GM18868 (cell line): ENCODE results near the gene KCNIP1.

Source experiments
- ATAC-seq: cut with Tn5 transposase; IDR thresholded peaks from one replicate; pipeline ENCODE4 v1.9.1; 2021; ENCODE audit warnings: mild to moderate bottlenecking, moderate library complexity; ENCODE audit not compliant: unreplicated experiment

Gene KCNIP1

GRCh38 chr5:170626507-170627150, 122.8 kb downstream of the KCNIP1 start:
- ATAC-seq, result no peak

DNA sequence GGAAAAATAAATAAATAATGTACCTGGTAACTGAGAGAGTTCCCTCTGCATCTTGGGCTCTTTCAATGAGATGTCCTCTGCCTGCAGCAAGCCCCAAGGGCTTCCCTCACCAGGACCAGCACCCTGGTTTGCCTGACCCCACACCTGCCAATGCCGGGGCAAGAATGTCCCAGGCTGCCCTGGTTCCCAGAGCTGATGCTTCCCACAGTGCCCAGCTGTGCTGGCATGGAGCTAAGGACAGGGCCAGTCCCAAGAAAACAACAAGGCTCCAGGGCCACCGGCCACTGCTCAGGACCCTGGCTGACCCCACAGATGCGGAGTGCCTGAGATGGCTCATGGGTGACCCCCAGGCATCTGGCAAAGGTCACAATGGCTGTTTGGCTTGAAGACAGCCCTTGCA, 123.5 kb downstream of the KCNIP1 start:
- no peak for ATAC-seq

DNA sequence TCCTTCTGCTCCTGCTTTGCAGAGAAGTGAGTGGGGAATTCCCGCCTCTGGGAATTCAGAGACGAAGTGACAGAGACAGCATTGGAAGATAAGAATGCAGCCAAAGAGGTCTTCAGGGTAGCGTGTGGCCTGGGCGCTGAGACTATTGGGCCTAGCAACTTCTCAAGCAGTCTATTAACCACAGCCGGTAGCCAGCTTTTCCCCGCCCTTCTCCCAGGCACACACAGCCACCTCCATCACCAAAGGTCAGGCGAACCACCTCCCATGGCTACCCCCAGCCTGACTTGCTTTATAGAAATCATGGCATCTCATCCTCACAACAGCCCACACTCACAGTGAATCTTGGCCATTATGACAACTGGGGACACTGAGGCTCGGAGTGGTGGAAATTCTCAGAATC, 124.2 kb downstream of the KCNIP1 start:
- ATAC-seq, result no peak

GRCh38 chr5:170628691-170629565, 125.1 kb downstream of the KCNIP1 start:
- ATAC-seq, result no peak

GRCh38 chr5:170629566-170630175, 125.9 kb downstream of the KCNIP1 start:
- no peak for ATAC-seq

DNA sequence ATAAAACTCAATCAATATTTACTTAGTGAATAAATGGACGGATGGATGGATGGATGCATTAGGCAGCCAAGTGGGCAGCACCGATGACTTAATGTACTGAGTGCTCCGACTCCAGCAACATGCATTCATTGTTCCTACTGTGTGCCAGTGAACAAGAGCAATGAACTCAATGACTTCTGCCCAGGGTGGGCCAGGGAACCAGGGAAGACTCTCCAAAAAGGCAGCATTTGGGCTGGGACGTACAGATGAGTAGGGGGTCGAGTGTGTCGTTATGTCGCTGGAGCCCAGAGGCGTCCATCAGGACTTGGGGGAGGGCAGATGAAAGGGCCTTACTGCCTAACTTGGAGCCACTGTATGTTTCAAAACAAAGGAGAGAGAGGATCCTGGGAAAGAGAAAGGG, 126.4 kb downstream of the KCNIP1 start:
- ATAC-seq, result no peak

DNA sequence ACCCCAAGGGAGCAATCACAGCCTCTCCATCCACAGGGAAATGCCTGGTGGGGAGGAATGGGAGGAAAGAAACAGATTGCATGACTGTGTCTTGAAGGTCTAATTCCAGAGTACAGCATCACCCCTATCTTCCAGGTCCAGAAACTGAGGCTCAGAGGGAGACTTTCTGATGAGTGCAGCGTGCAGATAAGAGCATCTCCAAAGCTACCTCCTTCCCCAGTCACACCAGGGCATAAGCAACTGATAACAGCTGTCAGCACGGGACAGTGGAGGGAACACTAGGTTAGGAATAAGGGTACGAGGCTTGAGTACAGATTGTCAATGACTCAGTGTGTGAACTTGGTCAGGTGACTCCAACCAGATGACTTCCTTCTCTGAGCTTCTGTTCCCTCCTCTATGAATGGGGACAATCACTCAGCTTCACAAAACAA, 126.9 kb downstream of the KCNIP1 start:
- no peak for ATAC-seq

DNA sequence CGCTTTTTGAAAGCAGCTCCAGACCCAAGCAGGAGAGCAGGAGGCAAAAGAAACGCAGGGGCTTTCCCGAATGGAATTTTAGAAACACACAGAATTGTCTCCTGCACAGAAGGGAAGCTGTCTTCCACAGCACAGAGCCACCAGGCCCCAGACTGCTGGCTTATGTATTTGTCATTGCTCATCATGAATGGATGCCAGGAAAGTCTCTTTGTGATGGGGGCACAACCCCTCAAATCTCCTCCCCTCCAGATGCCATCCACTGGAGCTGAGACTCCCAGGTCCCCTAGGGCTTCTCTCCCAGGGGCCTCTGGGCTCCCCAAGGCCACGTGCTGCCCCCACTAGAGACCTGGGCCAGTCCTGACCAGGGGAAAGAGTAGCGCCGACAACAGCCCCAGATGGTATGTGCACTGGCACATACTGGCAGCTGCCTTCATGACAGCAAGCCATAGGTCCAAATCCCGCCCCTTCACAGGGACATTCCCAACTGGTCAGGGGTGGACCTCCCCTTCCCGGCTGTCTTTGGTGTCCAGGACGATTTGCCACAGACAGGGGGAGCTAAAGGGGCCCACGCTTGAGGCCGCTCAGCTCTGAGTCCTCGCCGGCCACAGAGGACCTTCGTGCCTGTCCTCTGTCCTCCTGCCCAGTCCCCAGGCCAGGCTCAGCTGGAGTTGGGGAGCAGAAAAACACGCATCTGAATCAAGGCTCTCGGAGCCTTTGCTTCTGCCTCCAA, 127.8 kb downstream of the KCNIP1 start:
- ATAC-seq, result no peak

DNA sequence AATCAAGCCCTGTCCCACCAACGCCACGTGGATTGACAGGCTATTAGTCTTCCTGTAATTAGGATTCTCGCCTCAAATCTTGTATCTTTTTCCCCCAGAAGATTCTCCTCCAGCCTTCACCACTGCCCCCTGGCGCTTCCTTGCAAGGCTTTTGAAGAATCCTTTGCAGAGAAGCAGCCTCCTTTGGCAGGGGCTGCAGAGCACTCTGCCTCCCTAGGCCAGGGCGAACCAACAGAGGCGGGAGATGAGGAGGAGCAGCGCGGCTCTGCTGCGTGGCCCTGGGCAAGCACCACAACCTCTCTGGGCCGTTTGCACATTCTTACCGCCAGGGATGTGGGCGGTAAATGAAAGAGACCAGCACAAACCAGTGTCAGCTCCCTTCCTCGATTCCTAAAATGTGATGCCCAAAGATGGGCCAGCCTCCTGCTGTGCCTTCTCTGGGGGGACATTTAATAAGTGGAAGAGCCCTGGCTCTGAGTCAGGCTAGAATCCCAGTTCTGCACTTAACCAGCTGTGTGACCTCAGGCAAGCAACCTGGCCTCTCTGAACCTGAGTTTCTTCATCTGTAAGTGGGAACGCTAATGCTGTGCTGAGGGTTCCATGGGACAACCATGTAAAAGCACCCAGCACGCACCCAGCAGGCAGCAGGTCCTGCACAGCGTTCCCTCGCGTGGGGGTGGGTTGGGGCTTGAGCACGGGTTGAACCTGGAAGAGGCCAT, 128.6 kb downstream of the KCNIP1 start:
- no peak for ATAC-seq

DNA sequence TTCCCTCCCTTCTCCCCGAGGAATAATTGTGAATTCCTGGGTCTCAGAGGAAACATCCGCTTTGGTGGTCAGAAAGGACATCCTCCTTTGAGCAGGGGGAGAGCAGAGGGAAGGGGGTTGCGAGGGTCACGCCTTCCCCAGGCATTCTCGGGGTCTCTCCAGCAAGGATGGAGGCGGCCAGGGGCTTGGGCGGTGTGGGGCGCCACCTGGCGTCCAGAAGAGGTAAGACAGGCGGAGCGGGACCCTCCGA, 129.1 kb downstream of the KCNIP1 start:
- ATAC-seq, result peak; percentile 62

- peak; percentile 17 for ATAC-seq
These were observed 129.6 kb downstream of the KCNIP1 start for GRCh38 chr5:170633235-170634081.

DNA sequence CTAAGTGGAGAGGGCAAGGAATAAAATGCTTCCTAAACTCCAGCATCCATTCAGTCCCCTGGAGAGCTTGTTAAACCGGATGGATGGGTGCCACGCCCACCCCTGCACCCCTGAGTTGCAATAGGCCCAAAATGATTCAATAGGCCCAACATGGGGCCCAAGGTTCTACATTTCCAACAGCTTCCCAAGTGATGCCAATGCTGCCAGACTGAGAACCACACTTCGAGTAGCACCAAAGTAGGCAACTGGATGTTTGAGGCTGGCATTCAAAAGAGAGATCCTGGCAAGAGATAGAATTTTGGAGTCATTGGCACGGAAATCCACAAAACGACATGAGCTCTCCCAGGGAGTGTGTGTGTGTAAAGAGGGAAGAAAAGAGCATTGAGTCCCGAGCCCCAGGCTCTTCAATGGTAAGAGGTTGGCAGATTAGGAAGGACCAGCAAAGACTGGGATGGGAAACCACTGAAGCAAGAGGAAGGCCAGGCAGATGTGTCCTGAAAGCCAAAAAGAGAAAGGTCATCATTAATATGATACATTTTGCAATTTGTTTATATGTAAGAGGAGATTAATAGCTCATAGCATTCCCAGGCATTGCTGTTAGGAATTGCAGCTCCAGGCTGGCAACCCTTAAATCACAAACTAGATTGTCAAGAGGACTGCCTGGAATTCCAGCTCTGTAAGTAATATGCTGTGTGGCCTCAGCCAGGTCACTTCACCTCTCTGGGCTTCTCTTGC, 130.6 kb downstream of the KCNIP1 start:
- ATAC-seq, result no peak

DNA sequence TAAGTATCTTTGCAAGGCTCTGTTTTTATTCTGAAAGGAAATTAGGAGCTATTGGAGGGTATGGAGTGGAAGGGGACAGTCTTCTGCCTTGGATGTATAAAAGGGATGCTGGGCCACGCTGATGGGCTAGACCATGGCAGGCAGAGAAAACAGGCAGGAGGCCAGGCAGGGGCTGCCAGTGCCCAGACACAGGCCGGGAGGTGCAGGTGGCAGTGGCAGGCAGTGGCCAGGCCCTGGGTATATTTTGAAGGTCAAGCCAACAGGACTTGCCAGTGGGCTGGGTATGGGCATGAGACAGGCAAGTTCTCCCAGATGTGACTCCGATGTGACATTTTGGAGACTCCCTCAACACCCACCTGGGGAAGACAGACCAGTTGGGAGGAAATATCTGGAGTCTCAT, 131.9 kb downstream of the KCNIP1 start:
- no peak for ATAC-seq

DNA sequence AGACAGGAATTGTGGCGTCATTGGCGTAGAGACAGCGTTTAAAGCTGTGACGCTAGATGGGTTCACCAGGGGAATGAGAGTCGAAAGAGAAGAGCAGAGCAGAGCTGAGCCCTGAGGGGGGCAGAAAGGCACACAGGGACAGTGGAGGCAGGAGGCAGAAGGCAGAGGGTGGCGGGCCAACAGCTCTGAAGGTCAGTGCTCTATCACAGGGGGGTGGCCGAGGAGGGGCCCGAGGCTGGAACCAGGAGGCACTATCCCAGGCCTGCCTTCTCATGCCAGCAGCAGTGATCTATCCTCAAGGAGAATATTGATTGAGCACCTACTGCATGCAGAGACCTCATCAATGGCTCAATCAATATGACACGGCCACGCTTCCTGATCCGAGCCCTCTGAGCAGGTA, 132.4 kb downstream of the KCNIP1 start:
- no peak for ATAC-seq

DNA sequence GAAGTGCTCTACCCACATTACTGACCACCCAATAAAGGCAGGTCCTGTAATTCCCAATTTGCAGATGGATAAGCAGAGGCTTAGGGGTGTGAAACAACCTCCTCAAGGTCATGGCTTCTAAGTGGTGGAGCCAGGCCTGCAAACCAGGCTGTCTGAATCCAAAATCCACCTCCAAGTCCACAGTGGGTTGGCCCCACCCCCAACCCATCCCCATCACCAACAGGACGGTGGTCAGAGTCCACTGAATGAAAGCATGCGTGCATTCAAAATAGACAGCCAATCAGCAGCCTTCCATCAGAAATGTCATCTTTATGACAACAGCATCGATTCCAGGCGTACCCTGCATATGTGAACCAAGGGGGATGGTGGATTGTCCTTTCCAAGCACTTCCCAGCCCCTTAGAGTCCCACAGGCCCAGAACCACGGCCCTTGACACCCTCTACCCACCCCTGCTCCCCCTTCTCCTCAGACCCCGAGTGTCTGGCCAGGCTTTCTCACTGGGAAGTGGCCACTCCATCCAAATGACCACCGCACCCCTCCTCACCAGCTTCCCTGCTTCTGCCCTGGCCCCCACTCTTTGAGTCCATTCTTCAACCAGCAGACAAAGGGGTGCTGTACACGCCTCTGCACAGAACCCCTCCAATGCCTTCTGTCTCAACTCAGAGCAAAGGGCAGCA, 133.1 kb downstream of the KCNIP1 start:
- no peak for ATAC-seq

DNA sequence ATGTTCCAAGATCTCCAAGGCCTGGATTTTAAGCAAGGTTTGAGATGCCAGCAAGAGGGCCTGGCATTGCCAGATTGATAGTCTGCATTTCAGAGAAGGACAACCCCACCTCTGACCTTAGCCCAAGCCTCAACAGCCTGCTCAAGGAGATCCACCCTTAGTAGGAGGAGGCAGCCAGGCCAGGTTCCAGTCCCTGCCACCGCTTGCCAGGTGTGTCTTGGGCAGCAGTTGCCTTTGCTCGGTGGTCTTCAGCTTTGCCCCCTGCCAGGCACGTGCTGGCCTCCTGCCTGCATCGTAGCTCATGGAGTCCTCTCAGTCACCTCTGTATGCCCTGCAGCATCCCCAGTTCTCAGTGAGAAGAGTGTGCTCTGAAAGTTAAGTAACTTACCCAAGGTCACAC, 134.2 kb downstream of the KCNIP1 start:
- no peak for ATAC-seq

DNA sequence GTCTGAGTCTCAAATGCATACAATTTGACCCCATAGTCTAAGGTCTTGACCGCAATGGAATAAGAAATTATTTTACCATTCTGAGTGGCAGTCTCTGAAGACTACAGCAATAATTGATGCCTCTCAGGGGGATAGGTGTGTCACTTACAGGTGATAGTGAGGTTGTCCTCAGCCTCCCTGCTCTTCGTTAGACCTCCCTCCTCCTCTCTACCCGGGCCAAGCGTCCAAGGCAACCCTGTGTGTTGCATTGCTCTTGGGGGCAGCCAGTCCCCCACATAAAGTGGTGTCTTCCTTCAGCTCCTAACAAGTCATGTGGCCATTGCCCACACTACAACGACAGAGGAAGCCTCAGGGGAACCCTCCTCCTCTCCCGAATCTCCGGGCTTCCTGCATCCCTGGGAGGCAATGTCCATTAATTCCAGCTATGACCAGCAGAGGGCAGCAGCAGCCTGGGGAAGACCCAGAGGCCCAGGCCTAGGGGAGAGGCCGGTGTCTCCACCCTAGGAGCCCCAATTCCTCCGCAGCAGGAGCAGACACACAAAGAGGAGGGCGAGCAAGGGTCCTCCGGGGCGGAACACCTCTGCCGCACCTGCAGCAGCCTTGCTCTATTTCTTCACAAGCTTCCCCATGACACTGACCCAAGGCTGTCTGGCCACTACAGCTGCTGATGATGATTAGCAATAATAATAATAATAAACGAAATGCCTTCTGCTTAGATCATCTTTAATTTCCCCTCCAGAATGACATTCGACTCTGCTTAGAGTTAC, 134.8 kb downstream of the KCNIP1 start:
- peak; percentile 81 for ATAC-seq
